Endodermal cell (in vitro differentiated cells): ENCODE results near the gene RETN. TPM values are rescaled to one million over a fixed set of nuclear protein-coding genes. Genes with fewer than 3 reads are reported as not detected.

Source experiments
- DNase-seq: peaks from one replicate; pipeline ENCODE4 v3.0.0-alpha.2; 2017
- H3K27ac ChIP-seq: 2 replicates; pipeline ENCODE4 v1.5.1; 2013; ENCODE audit warnings: mild to moderate bottlenecking, low read depth, low read length, moderate library complexity
- H3K27me3 ChIP-seq: 2 replicates; pipeline ENCODE4 v1.6.1; 2013; ENCODE audit warnings: mild to moderate bottlenecking, low read length, moderate library complexity; ENCODE audit not compliant: insufficient read depth, control insufficient read depth, poor library complexity, severe bottlenecking
- H3K36me3 ChIP-seq: 2 replicates; pipeline ENCODE4 v1.7.0; 2013; ENCODE audit warnings: mild to moderate bottlenecking, low read length, moderate library complexity; ENCODE audit not compliant: control insufficient read depth, insufficient read depth
- H3K4me1 ChIP-seq: one replicate; pipeline ENCODE4 v1.7.0; 2013; ENCODE audit warnings: low read length; ENCODE audit not compliant: control insufficient read depth, insufficient read depth
- H3K4me3 ChIP-seq: 2 replicates; pipeline ENCODE4 v1.5.1; 2013; ENCODE audit warnings: mild to moderate bottlenecking, low read length, moderate library complexity
- H3K9ac ChIP-seq: 2 replicates; pipeline ENCODE4 v1.6.1; 2013; ENCODE audit warnings: mild to moderate bottlenecking, low read length, moderate library complexity; ENCODE audit not compliant: poor library complexity, severe bottlenecking; ENCODE audit errors: extremely low read depth
- H3K9me3 ChIP-seq: 2 replicates; pipeline ENCODE4 v1.6.1; 2013; ENCODE audit warnings: mild to moderate bottlenecking, low read length, moderate library complexity; ENCODE audit not compliant: control insufficient read depth
- H3K27ac Mint-ChIP-seq: 2 replicates; pipeline ENCODE4 v1.8.0; 2020; ENCODE audit warnings: mixed read lengths
- H3K27me3 Mint-ChIP-seq: 2 replicates; pipeline ENCODE4 v1.8.0; 2021; ENCODE audit warnings: mild to moderate bottlenecking, mixed read lengths; ENCODE audit not compliant: insufficient read depth
- H3K36me3 Mint-ChIP-seq: 2 replicates; pipeline ENCODE4 v1.8.0; 2020; ENCODE audit warnings: low read depth, mixed read lengths
- H3K4me1 Mint-ChIP-seq: 2 replicates; pipeline ENCODE4 v1.8.0; 2020; ENCODE audit warnings: mixed read lengths
- H3K4me3 Mint-ChIP-seq: 2 replicates; pipeline ENCODE4 v1.8.0; 2020; ENCODE audit warnings: mild to moderate bottlenecking, moderate library complexity, mixed read lengths
- H3K9me3 Mint-ChIP-seq: 2 replicates; pipeline ENCODE4 v1.8.0; 2020; ENCODE audit warnings: mild to moderate bottlenecking, mixed read lengths
- CTCF ChIP-seq: fragments of 200-600 bp; sonication (generic); conservative IDR thresholded peaks from 2 replicates; pipeline ENCODE4 v1.5.0; 2021; ENCODE audit warnings: antibody characterized with exemption, mild to moderate bottlenecking
- WGBS, 2 experiments: methylation state at CpG; one replicate each; pipeline versions ENCODE4 v1.1.5 to v1.1.7; 2013; ENCODE audit warnings: missing lambda C conversion rate in 2 of 2, mixed read lengths in 1 of 2; ENCODE audit not compliant: insufficient coverage in 1 of 2, insufficient read length in 1 of 2; 5-methylcytosine and 5-hydroxymethylcytosine counted together
- total RNA-seq, 2 donors: library from RNA; stranded (reverse); fragmentation: NEBNext Ultra II Directional in 1 of 2; extraction: Animal tissue kit (Norgen Biotek cat#: 25700) in 1 of 2; gene quantifications; 2 replicates in 1 of 2; 3 replicates in 1 of 2; pipeline ENCODE4 v1.2.1, GENCODE V29; 2021

Gene RETN
- total RNA-seq, 2 donors from 2014 or later, result not detected

- Histone ChIP-seq H3K9me3 (no peaks in the 10 kb centered on the region), H3K27ac (no peak overlapping the region), H3K4me3 (no peak overlapping the region), H3K36me3 (no peaks in the 10 kb centered on the region), H3K27me3 (peaks cover 9% of the 10 kb centered on the region), H3K4me1 (no peaks in the 10 kb centered on the region), H3K9ac (no peak overlapping the region)
- Mint-ChIP-seq H3K9me3 (no peaks in the 10 kb centered on the region), H3K36me3 (no peaks in the 10 kb centered on the region), H3K4me1 (no peaks in the 10 kb centered on the region), H3K4me3 (no peak overlapping the region), H3K27me3 (peaks cover 22% of the 10 kb centered on the region), H3K27ac (no peak overlapping the region)
- TF ChIP-seq CTCF, result no peak
- 81 to 90% methylated on average over 2 to 8 of the region's 8 CpGs for WGBS, 2 experiments
- no peak for DNase-seq
Measured at GRCh38 chr19:7703332-7703731, 34.5 kb downstream of the RETN start.

GRCh38 chr19:7704280-7705060 is 35.6 kb downstream of the RETN start:
- Histone ChIP-seq H3K9ac (no peak overlapping the region), H3K4me3 (no peak overlapping the region), H3K9me3 (no peaks in the 10 kb centered on the region), H3K36me3 (no peaks in the 10 kb centered on the region), H3K27ac (no peak overlapping the region), H3K4me1 (no peaks in the 10 kb centered on the region), H3K27me3 (no peaks in the 10 kb centered on the region)
- H3K9me3 Mint-ChIP-seq, result no peaks in the 10 kb centered on the region
- H3K4me1 Mint-ChIP-seq, result no peaks in the 10 kb centered on the region
- H3K4me3 Mint-ChIP-seq, result no peak overlapping the region
- no peak for TF ChIP-seq CTCF
- DNase-seq, result no peak
- WGBS, 2 experiments, result 80 to 86% methylated on average over 4 to 6 of the region's 6 CpGs
- H3K36me3 Mint-ChIP-seq, result no peaks in the 10 kb centered on the region
- H3K27ac Mint-ChIP-seq, result no peak overlapping the region
- peaks cover 13% of the 10 kb centered on the region for H3K27me3 Mint-ChIP-seq

- Mint-ChIP-seq H3K27ac (no peak overlapping the region), H3K27me3 (peaks cover 16% of the 10 kb centered on the region), H3K4me1 (no peaks in the 10 kb centered on the region), H3K36me3 (no peaks in the 10 kb centered on the region), H3K4me3 (no peak overlapping the region), H3K9me3 (no peaks in the 10 kb centered on the region)
- 90 to 92% methylated on average over 18 to 24 of the region's 24 CpGs for WGBS, 2 experiments
- Histone ChIP-seq H3K9me3 (no peaks in the 10 kb centered on the region), H3K27ac (no peak overlapping the region), H3K4me3 (no peak overlapping the region), H3K9ac (no peak overlapping the region), H3K27me3 (no peaks in the 10 kb centered on the region), H3K4me1 (no peaks in the 10 kb centered on the region), H3K36me3 (no peaks in the 10 kb centered on the region)
- no peak for DNase-seq
- TF ChIP-seq CTCF, result no peak
Measured at GRCh38 chr19:7705387-7706187, 36.7 kb downstream of the RETN start.
